Osteocyte (in vitro differentiated cells): Measurements from ENCODE around the gene KDM7A. TPM values are rescaled to one million over a fixed set of nuclear protein-coding genes. Genes with fewer than 3 reads are reported as not detected.

Experiments used
- DNase-seq: peaks from one replicate; pipeline ENCODE4 v3.0.0; 2021; ENCODE audit warnings: mixed read lengths; ENCODE audit not compliant: unreplicated experiment; ENCODE audit errors: extremely low spot score
- H3K27ac Mint-ChIP-seq: one replicate; pipeline ENCODE4 v1.8.0; 2021; ENCODE audit warnings: mild to moderate bottlenecking, mixed read lengths; ENCODE audit not compliant: unreplicated experiment
- H3K27me3 Mint-ChIP-seq: one replicate; pipeline ENCODE4 v1.8.0; 2021; ENCODE audit warnings: mixed read lengths; ENCODE audit not compliant: unreplicated experiment
- H3K36me3 Mint-ChIP-seq: one replicate; pipeline ENCODE4 v1.8.0; 2021; ENCODE audit warnings: mixed read lengths; ENCODE audit not compliant: unreplicated experiment
- H3K4me1 Mint-ChIP-seq: one replicate; pipeline ENCODE4 v1.8.0; 2021; ENCODE audit warnings: mixed read lengths; ENCODE audit not compliant: unreplicated experiment
- H3K4me3 Mint-ChIP-seq: one replicate; pipeline ENCODE4 v1.8.0; 2021; ENCODE audit warnings: mild to moderate bottlenecking, moderate library complexity, mixed read lengths; ENCODE audit not compliant: unreplicated experiment
- H3K9me3 Mint-ChIP-seq: one replicate; pipeline ENCODE4 v1.8.0; 2021; ENCODE audit warnings: mixed read lengths; ENCODE audit not compliant: unreplicated experiment
- total RNA-seq: library from RNA; stranded (reverse); gene quantifications from 2 replicates; pipeline ENCODE4 v1.2.1, GENCODE V29; 2021
- TF ChIP-seq, protein P1 (sequence below): fragments of 200-600 bp; sonication (generic); IDR thresholded peaks from 2 replicates; pipeline ENCODE4 v1.5.0; 2021; ENCODE audit warnings: antibody characterized with exemption, mild to moderate bottlenecking, moderate library complexity

Gene KDM7A
- total RNA-seq, 1 donor from 2014 or later: 8.8 TPM

DNA sequence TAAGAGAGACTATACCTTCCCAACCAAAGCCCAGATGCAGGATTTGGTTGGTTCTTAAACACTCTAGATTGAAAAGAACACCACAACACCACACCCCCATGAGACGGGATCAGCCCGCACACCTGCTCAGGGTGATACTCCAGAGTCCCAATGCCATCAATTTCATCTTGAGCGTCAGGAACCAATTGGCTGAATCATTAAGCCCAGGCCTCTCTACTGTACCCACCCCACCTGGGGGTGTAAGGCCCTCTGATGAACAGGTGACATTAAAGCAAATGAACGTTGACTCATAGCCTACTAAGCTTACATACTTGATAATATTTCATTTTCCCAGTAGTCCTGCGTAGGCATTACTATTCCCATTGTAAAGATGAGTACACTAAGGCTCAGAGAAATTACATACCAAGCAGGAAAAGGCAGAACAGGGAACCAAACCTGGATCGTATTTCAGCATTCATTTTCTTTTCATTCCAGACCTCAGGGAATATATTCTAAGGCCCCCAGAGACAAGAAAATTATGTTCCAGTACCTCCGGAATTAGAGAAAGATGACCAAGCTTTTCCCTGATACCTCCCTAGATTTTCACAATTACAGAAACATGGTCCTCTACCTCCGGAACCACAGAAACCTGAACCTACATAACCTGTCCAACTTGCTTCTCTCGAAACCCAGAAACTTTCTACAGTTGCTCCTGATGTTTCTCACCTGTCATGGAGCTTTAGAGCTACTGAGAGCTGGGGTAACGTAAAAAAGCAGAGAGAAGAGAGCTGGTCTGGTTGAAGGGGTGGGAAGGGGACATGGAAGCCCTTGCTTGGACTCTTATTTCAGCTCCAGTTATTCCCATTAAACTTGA is 43.1 kb upstream of the KDM7A start:
- peaks cover 20% of the 10 kb centered on the region for H3K27me3 Mint-ChIP-seq
- TF ChIP-seq, protein P1, sequence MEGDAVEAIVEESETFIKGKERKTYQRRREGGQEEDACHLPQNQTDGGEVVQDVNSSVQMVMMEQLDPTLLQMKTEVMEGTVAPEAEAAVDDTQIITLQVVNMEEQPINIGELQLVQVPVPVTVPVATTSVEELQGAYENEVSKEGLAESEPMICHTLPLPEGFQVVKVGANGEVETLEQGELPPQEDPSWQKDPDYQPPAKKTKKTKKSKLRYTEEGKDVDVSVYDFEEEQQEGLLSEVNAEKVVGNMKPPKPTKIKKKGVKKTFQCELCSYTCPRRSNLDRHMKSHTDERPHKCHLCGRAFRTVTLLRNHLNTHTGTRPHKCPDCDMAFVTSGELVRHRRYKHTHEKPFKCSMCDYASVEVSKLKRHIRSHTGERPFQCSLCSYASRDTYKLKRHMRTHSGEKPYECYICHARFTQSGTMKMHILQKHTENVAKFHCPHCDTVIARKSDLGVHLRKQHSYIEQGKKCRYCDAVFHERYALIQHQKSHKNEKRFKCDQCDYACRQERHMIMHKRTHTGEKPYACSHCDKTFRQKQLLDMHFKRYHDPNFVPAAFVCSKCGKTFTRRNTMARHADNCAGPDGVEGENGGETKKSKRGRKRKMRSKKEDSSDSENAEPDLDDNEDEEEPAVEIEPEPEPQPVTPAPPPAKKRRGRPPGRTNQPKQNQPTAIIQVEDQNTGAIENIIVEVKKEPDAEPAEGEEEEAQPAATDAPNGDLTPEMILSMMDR: no peak
- peaks cover 9% of the 10 kb centered on the region for H3K9me3 Mint-ChIP-seq
- H3K27ac Mint-ChIP-seq: no peak overlapping the region
- H3K4me3 Mint-ChIP-seq: no peak overlapping the region
- DNase-seq: no peak
- H3K36me3 Mint-ChIP-seq: no peaks in the 10 kb centered on the region
- peaks cover 8% of the 10 kb centered on the region for H3K4me1 Mint-ChIP-seq

DNA sequence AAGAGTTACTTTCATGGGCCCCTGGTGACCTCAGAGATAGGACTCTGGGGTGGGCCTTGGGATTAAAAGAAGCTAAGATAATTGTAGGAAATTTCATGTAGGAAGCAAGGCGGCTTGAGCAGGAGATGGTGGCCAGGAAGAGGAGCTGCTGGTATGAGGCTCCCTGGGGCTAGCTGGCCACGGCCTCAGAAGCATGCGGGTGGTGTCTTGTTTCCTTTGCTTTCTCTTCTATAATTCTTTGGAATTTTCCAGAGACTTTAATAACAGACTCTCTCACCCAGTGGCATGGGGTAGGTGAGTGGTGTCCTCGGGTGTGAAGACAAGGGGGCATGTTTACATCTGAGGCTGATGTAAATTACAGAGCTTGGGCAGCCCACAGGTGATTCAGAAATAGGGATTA is 41.9 kb upstream of the KDM7A start:
- H3K27me3 Mint-ChIP-seq: peaks cover 10% of the 10 kb centered on the region
- TF ChIP-seq, protein P1: no peak
- H3K27ac Mint-ChIP-seq: no peak overlapping the region
- H3K9me3 Mint-ChIP-seq: peaks cover 9% of the 10 kb centered on the region
- no peak overlapping the region for H3K4me3 Mint-ChIP-seq
- H3K4me1 Mint-ChIP-seq: peaks cover 8% of the 10 kb centered on the region
- no peaks in the 10 kb centered on the region for H3K36me3 Mint-ChIP-seq
- DNase-seq: no peak

DNA sequence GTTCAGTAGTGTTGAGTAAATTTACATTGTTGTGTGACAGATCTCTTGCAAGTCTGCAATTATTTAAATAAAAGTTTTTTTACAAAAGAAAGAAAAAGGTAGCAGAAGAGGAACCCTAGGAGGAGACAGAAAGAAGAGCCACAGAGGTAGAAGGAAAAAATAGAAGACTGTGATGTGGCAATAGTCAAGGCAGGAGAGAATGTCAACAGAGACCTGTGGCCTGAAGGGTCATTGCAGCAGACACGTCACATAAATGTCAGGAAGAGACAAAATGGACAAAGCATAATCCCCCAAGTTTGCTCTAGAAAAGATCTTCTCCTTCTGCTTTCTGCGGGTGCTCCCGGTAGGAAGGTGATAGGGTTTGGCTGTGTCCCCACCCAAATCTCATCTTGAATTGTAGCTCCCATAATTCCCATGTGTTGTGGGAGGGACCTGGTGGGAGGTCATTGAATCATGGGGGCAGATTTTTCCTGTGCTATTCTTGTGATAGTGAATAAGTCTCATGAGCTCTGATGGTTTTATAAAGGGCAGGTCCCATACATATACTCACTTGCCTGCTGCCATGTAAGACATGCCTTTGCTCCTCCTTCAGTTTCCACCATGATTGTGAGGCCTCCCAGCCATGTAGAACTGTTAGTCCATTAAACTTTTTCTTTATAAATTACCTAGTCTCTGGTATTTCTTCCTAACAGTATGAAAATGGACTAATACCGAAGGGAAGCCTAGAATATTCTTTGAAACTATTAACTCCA is 41.1 kb upstream of the KDM7A start:
- TF ChIP-seq, protein P1: no peak
- Mint-ChIP-seq H3K27ac (no peak overlapping the region), H3K4me3 (no peak overlapping the region), H3K27me3 (peaks cover 8% of the 10 kb centered on the region), H3K4me1 (peaks cover 8% of the 10 kb centered on the region), H3K9me3 (peaks cover 9% of the 10 kb centered on the region), H3K36me3 (no peaks in the 10 kb centered on the region)
- no peak for DNase-seq

DNA sequence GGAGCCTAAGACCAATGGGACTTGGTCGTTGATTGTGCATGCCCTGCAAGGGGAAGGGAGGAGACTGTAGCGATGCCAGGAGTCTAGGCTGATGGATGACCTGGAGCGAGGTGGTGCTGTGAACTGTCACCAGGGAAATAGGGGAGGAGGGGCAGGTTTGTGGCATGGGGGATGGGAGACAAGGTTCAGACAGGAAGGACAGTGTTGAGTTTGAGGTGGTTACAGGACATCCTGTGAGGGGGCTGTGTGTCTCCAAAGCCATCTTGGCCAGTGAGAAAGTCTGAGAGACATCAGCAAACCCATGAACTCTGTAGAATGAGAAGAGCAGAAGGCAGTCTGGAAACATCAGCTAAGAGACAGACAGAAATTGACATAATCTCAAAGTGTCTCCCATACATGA is 38.5 kb upstream of the KDM7A start:
- no peak overlapping the region for H3K27ac Mint-ChIP-seq
- peaks cover 8% of the 10 kb centered on the region for H3K4me1 Mint-ChIP-seq
- TF ChIP-seq, protein P1: no peak
- no peak for DNase-seq
- peaks cover 9% of the 10 kb centered on the region for H3K9me3 Mint-ChIP-seq
- peaks cover 6% of the 10 kb centered on the region for H3K27me3 Mint-ChIP-seq
- no peaks in the 10 kb centered on the region for H3K36me3 Mint-ChIP-seq
- H3K4me3 Mint-ChIP-seq: no peak overlapping the region

DNA sequence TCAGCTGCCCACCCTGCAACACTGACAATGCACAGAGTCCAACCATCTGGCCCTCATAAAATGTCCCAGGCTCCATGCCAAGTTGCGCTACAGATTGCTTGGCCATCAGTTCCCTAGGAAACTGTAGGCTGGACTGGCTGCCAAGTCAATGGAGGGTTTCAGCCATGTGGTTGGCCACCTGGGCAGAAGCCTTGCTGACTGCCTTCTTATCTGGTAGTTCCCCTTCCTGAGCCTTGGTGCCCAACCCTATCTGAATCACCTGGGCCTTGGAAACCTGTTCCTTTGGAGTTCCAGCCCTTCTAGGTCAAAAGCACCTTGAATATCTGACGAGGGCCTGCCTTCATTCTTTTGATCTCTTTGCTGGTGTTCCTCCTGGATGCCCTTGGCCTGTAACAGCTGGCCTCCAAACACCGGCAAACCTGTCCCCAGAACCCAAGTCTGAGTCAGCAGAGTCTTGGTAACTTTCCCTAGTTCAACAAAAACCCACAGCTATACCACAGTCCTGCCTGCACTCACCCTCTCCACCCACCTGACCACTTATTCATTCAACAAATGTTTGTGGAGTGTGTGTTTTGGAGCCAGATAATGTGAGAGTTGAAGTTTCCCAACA is 37.4 kb upstream of the KDM7A start:
- Mint-ChIP-seq H3K36me3 (no peaks in the 10 kb centered on the region), H3K4me1 (peaks cover 8% of the 10 kb centered on the region), H3K27me3 (peaks cover 15% of the 10 kb centered on the region), H3K9me3 (peaks cover 9% of the 10 kb centered on the region), H3K4me3 (no peak overlapping the region), H3K27ac (no peak overlapping the region)
- TF ChIP-seq, protein P1: no peak
- DNase-seq: no peak
